GM21515 (cell line): ENCODE measurements around the gene CD109.
A peak's percentile ranks its signal among the peaks of the same experiment; 100 is the strongest.
"Not testable (repeated sequence)": the region's sequence is repeated elsewhere in the genome, so short reads cannot be mapped to it uniquely, and the experiment has no call there.

Experiments used
- ATAC-seq: cut with Tn5 transposase; IDR thresholded peaks from one replicate; pipeline ENCODE4 v1.9.1; 2021; ENCODE audit not compliant: unreplicated experiment

CD109 gene

DNA sequence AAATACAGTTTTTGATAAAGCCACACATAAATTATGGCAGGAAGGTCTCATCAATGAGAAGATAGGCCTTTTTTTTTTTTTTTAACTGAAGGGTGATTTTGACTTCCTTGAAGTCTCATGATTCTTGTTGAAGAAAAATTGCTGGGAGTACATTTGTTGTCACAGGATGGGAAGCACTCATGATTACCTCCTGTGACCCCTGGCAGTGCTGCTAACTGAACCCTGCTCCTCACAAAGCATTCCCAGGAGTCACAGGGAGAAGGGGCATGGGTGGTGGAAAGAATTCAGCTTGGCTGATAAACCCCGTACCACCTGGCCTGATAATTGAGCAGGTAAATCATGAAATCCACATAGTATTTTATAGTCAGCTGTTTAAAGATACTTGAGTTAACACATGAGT lies 86.9 kb downstream of the CD109 start:
- ATAC-seq, result no peak

DNA sequence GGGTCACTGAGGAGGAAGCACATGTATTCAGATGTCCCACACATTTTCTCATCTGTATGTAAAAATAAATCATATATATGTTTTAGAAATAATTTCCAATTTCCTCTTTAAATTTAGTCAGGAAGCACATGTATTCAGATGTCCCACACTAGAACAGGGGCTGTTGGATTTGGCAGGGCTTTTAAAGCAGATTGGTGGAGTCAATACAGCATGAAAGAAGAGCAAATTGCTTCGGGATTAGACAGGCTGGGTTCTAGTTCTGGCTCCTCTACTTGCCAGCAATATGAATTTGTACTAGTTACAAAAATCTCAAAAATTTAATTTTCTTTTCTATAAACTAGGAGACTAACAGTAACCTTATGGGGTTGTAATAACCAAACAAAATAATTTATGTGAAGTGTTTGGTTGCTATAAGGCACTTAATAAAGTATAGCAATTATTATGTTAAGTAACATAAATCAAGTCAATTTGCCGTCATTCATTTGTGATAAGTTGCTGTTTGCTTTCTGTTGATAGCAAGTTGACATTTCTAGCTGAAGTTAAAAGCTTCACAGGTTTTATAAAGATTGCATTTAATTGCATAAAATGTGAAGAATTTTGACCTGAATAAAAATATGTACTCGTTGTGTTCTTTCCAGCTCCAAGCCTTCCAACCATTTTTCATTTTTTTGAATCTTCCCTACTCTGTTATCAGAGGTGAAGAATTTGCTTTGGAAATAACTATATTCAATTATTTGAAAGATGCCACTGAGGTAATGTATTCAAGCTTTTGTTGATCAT lies 88.9 kb downstream of the CD109 start:
- ATAC-seq, result no peak

DNA sequence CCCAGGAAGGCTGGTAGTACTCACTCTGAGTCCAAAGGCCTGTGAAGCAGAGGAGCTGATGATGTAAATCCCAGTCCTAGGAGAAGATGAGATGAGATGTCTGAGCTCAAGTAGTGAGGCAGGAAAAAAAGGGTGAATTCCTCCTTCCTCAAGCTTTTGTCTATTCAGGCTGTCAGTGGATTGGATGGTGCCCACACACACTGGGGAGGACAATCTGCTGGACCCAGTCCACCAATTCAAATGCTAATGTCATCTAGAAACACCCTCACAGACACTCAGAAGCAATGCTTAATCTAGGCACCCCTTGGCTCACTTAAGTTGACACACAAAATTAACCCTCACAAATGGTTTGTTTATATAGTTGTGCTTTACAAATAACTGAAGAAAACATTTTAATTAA lies 94.6 kb downstream of the CD109 start:
- ATAC-seq, result no peak

DNA sequence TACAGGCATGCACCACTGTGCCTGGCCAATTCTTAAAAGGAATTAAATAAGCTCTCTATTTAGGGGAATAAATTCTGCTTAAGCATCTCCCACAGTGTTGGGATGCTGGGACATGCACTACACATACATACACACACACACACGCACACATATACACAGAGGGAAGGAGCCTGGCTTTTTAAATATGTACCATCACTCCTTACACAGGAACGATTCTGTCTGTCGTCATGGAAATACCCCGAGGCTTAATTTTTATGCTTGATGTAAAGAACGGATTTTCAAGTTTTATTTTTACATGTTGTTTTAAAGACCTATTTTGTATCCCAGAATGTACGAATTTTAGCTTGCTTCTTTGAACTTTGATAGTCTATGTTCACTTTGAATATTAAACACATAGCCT lies 95.3 kb downstream of the CD109 start:
- no peak for ATAC-seq

DNA sequence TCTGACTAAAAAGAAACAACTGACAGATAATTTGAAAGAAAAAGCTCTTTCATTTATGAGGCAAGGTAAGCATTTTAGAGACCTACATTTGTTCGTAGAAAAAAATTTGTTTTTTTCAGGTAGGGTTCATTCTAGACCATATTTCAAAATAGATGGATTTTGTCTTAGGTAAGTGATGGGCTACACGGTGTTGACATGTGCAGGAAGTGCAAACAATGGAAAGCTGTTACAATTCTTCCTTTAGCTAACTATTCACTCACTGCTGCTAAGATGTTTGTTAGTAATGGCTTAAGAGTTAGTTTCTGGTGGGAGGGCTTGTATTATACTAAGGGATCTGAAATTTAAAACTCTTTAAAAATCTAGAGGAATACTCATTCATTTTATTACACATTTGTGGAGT lies 96.7 kb downstream of the CD109 start:
- no peak for ATAC-seq

DNA sequence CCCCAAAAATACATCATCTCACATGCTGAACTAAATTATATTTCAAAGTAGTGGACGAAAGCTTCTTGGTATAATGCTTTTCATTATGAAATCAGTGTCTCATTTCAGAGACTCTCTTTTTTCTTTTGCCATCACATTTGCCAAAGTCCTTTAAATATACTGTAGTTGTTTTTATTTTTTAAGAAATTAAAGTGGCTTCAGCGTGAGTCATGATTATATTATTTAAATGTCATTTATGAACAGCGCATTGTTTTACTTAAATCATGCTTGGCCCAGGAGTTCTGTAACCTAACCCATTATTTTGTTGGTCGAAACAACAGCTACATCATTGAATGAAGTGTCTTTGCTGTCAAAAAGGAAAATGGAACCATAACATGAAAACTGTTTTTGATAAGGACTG lies 100.9 kb downstream of the CD109 start:
- ATAC-seq, result no peak

DNA sequence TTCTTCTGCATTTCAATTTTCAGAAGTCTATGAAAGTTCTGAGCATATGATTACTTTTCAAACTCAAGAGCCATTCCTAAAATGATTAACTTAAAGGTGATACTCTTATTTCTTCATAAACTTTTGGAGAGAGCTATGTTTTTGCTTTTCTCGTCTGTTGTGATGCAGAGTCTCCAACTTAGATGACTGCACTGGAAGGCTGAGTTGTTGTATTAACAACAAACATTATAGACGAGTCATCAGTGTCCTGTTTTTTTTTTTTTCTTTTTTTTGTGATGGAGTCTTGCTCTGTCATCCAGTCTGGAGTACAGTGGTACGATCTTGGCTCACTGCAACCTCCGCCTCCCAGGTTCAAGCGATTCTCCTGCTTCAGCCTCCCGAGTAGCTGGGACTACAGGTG lies 101.9 kb downstream of the CD109 start:
- no peak for ATAC-seq

DNA sequence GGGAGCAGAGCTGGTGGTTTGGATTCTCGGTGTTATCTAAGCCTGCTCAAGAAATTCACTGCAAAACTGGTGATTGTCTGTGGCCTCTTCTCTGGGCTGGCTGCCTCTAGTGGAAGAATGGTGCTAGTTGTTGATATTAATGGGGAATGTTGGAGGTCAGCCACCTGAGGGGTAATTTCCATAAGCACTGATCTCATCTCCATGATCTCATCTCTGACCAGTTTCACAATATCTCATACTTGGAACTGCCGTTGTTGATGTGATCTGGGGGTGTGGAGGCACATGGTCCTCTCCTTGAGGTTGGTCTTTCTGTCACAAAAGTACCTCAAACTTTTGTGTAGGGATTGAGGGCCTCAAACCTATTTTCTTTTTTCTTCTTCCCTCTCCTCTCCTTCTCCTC lies 102.6 kb downstream of the CD109 start:
- ATAC-seq, result peak; percentile 64

DNA sequence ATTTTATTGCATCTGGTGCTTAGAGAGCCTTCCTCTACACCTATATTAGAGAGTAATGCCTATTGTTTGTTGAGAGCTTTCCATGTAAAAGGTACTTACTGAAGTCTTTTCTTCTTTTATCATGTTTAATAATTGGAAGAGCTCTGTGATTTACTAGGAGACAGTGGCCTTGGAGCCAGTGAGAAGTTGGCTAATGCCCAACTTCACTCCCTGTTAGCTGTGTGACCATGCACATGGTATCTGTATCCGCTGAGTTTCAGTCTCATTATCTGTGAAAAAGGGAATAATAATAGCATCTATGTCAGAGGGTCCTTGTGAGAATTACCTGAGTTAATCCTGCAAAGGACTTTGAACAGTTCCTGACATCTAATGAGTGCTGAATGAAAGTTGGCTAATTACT lies 105.0 kb downstream of the CD109 start:
- ATAC-seq, result no peak

DNA sequence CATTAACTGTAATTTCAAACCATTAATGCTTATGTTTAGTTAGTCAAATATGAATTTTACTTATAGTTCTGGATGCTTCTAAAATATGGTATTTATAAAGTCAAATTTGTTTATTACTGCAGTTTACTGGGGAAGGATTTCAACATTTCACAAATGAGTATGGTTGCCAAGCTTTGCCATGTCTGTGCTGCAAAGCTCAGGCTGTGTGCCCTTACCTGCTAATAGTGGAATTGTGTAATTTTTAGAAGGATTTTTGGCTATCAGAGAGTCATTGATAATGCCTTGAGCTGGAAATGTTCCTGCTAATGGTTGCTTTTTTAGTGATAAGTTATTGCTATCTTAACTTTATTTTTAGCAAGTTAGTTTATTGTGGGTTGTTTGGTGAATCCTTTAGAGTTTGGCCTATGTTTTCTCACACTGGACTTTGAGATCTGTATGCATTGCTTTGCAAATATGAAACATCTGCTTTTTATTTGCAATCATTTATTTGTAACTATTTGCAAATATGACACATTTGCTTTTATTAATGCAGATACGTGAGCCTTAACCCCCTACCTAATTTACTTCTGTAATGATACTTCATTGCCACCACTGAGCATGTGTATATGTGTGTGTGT lies 105.8 kb downstream of the CD109 start:
- ATAC-seq, result no peak

DNA sequence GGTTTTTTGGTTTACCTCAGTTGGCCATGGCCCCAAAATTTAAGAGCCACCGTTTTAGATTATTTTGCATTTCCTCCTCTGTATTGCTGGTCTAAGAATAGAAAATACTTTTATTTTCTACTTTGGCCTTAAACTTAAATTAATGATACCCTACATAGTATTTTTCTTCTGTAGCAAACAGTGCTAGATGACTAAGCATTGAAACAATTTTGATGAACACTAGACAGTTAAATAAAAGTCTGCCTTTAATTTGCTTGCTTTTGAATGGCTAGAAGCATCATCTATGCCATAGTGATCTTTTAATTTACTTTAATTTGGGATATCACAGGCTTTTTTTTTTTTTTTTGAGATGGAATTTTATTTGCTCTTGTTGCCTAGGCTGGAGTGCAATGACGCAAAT lies 106.4 kb downstream of the CD109 start:
- no peak for ATAC-seq

DNA sequence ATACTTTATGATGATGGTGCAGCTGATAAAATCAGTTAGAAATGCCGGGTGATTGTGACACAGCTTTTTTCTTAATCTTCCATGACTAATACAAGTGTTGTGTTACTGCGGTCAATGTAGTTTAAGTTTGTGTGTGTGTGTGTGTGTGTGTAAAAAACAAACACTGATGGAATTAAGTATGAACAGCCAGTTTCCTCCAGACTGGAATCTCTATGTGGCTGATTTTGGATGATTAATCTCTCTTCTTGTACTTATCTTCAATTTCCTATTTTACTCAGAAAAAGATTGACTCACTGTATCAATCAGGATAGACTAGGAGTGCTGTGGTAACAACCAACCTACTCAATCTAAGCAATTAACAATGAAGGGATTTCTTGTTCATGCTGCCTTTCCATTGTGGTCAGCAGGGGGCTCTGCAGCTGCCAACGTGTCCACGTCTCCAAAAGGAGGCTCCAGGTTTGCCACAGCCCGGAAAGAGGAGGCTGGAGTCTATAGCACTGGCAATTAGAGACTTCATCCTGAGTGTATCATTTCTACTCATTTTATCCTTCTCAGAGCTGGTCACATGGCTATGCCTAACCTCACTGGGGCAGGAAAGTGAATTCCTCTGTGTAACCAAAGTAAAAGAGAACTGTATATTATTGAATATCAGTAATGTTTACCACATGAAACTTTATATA lies 107.7 kb downstream of the CD109 start:
- no peak for ATAC-seq

DNA sequence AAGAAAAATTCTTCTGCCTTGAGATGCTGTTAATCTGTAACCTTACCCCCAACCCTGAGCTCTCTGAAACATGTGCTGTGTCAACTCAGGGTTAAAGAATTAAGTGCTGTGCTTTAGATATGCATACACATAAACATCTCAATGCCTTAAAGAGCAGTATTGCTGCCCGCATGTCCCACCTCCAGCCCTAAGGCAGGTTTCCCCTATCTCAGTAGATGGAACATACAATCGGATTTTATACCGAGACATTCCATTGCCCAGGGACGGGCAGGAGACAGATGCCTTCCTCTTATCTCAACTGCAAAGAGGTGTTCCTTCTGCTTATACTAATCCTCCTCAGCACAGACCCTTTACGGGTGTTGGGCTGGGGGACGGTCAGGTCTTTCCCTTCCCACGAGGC lies 109.2 kb downstream of the CD109 start:
- not testable (repeated sequence) for ATAC-seq

DNA sequence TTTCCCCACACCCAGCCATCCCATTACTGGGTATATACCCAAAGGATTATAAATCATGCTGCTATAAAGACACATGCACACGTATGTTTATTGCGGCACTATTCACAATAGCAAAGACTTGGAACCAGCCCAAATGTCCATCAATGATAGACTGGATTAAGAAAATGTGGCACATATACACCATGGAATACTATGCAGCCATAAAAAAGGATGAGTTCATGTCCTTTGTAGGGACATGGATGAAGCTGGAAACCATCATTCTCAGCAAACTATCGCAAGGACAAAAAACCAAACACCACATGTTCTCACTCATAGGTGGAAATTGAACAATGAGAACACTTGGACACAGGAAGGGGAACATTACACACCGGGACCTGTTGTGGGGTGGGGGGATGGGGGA lies 110.0 kb downstream of the CD109 start:
- ATAC-seq, result not testable (repeated sequence)

DNA sequence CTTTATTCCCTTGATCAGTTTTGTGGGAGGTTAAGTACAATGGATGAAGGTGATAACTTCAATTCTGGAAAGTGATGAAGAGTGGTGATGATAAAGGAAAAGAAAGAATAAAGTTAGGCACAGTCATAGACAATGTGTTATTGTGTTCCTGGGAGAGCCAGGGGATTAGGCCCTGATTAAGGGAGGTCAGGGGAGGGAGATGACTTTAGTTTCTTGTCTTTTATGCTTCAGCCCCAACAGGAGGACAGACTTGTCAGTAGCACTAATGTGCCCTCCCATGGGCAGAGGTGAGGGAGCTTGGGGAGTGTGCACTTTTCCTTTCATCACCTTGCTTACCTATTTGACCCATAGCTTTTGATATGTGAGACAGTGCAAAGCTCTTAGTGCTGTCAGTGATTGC lies 115.7 kb downstream of the CD109 start:
- ATAC-seq, result no peak

DNA sequence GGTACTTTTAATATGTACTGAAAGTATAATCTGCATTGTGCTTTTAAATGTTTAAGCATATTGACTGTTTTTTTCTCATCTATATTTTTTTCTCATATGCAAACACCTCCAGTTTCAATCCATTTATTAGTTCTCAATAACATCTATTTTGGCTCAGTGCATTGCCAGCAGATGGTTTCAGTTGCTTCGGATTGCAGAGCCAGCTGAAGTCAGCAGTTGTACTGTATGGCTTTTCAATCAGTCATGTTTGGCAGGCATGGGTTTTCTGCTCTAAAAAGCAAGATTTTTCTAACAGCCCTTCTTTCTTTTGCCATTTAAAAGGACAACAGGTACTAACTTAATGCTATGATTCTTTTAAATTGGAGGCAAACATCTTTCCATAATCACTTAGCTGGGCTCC lies 121.2 kb downstream of the CD109 start:
- no peak for ATAC-seq

DNA sequence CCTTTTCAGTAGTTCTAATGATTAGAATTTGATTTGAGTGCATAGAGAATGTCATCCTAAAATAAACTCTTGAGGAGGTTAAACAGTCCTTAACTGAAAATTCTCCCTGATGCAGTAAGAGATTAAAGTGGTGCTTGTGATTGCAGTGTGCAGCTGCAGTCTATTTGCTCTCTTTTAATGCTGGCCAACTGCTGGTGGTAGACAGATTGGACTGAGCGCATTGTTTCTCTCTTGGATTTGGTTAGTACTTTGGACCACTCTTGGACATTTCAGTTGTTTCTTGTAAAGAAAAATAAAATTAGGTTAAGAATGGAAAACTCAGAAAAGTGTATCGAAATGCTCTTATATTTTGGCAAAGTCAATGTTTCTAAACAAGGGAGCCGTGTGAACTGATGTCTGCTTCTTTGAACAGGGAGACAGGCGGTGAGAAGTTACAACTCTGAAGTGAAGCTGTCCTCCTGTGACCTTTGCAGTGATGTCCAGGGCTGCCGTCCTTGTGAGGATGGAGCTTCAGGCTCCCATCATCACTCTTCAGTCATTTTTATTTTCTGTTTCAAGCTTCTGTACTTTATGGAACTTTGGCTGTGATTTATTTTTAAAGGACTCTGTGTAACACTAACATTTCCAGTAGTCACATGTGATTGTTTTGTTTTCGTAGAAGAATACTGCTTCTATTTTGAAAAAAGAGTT lies 127.2 kb downstream of the CD109 start:
- no peak for ATAC-seq

DNA sequence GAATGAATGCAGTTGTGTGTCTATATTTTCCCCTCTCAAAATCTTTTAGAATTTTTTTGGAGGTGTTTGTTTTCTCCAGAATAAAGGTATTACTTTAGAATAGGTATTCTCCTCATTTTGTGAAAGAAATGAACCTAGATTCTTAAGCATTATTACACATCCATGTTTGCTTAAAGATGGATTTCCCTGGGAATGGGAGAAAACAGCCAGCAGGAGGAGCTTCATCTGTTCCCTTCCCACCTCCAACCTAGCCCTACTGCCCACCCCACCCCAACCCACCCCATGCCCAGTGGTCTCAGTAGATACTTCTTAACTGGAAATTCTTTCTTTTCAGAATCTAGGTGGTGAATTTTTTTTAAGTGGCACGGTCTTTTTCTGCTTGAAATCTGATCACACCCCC lies 127.8 kb downstream of the CD109 start:
- ATAC-seq, result no peak

DNA sequence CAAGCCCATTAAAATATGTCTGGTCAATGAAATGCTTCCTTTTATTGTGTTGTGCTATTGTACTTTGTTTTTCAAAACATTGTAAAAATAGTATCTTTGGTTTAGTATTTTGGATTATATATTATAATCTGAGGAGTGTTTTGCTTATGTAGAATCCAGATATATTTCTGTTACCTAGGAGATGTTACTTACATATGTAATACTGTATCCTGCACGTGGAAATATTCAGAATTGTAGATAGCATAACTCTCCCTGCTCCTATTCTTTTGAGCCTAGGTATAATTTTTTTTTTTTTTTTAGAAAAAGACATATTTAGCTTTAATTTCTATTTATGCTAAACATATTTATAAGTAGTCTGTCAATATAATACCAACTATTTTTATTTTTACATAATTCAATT lies 130.6 kb downstream of the CD109 start:
- no peak for ATAC-seq

DNA sequence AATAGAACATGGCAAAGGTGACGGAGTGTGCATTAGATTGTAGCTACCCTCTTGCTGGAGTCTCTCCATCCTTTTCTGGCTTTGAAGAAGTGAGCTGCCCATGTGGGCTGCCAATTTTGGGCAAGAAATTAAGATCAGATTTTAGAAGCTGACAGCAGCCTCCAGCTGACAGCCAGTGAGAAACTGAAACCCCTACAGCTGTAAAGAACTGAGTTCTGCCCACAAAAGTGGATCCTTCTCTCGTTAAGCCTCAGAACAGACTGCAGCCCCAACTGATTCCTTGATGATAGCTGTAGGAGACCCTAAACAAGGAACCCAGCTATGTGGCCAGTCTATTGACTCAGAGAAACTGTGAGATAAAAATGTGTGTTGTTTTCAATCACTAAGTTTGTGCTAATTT lies 134.1 kb downstream of the CD109 start:
- ATAC-seq, result no peak

DNA sequence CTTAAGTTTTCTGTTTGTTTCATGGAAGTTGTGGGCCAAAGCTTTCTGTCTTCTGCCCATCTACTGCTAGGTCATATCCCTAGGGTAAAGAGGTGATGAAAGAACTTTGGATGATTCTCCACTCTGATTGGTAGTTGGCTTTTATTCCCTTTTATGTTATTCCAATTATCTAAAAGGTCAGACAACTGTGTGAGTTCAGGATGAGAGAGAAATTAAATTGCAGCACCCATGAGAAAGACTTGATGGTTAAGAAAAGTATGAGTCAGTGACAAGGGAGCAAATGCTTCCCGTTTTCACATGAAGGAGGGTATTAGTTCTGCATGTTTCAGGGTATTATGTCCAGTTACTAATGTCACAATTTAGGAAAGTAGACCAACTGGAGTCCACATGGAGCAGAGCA lies 136.3 kb downstream of the CD109 start:
- no peak for ATAC-seq

DNA sequence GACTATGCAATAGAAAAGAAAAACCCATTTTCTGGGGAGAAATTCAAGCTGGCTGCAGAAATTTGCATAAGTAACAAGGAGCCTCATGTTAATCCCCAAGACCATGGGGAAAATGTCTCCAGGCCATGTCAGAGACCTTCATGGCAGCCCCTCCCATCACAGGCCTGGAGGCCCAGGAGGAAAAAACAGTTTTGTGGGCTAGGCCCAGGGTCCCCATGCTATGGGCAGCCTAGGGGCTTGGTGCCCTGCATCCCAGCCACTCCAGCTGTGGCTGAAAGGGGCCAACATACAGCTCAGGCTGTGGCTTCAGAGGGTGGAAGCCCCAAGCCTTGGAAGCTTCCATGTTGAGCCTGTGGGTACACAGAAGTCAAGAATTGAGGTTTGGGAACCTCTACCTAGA lies 148.7 kb downstream of the CD109 start:
- ATAC-seq, result not testable (repeated sequence)
